A204.1 (cell line): ENCODE measurements around the gene PRICKLE2.

Experiments used
- FAIRE-seq: peaks from 2 replicates; lab custom pipeline; 2012; peaks lifted over from hg19 to GRCh38; lab: Jason Lieb, UNC

The PRICKLE2 gene

DNA sequence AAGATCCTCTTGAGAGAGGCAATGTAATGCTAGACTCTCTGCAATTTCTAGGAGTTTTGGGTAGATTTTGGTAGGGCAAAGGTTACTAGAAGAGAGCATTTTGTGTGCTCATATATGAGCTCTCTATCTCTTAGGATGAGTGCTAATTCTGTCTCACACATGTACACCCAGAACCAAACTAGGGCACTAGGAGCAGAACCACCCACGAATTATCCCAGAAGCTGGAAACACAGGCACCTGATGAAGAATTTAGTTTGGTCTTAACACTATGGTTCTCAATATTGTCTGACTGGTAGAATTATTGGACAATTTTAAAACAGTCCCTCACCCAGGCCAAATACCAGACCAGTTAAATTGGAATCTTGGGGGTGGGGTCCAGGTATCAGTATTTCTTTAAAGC is 94.8 kb downstream of the PRICKLE2 start:
- no peak for FAIRE-seq

DNA sequence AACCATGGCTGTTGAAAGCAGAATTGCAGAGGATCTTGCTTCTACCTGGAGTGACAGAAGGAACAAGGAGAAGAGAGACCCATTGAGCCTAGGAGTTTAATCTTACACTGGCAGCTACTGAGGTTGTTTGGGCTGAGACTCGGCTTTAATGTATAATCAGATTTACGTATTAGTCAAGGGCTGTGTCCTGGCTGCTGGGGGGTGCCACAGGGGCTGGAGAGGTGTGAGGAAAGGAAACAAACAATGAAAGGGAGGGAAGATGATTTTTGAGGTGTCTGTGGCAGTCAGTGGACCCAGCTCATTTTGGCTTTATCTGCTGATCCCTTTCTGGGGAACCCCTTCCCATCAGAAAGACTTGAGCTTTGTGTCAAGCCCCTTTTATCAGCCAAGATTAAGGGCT is 95.7 kb downstream of the PRICKLE2 start:
- FAIRE-seq, result no peak

- no peak for FAIRE-seq
These were observed 96.2 kb downstream of the PRICKLE2 start for GRCh38 chr3:64129106-64129505.

GRCh38 chr3:64125561-64125960 is 99.7 kb downstream of the PRICKLE2 start:
- no peak for FAIRE-seq

DNA sequence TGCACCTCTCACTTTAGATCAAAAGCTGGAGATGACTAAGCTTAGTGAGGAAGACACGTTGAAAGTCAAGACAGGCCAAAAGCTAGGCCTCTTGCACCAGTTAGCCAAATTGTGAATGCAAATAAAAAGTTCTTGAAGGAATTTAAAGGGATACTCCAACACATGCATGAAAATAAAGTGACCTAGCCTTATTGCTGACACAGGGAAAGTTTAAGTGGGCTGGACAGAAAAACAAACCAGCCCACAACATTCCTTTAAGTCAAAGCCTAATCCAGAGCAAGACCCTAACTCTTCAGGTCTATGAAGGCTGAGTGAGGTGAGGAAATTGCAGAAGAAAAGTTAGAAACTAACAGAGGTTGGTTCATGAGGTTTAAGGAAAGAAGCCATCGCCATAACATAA is 101.3 kb downstream of the PRICKLE2 start:
- no peak for FAIRE-seq

- no peak for FAIRE-seq
These were observed 102.8 kb downstream of the PRICKLE2 start for GRCh38 chr3:64122476-64122875.

DNA sequence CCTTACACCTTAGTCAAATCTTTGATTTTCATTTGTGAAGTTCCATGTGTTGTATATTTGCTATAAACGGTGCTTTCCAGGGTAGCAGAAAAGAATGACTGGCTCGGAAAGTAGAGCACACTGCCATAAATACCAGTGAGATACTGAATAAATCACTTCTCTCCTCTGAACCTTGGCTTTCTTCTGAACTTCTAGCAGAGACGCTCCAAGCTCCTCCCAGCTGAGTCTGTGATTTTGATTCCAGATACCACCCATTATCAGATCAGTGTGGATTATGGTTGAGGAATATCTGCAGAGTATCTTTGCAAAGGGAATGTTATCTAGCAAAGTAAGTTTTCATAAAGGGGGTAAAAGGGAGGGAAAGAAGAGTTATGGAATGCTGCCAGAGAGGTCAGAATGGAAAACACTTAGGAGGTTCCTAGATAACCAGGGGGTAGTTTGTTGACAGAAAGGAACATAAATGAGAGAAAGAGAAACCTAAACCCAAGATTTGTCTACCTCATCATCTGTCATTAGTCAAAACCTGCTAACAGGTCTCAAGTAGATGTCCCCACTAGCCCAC is 103.4 kb downstream of the PRICKLE2 start:
- no peak for FAIRE-seq

DNA sequence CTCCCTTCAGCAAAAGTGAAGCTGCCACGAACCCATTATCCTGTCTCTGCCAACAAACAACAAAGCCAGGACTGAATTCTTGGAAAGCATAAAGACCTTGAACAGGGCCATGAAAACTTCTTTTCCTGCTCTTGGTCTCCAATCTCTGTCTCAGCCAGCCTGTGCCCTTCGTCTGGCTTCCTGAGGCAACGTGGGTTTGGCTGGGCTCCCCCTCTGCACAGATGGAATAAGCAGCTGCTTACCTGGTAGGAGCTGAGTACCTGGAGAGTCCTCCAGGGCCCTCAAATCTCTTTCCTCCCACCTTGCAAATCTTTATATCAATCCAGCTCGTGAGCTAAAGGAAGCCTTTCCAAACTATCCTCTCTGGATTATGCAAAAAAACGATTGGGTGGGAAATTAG is 104.4 kb downstream of the PRICKLE2 start:
- FAIRE-seq, result no peak

DNA sequence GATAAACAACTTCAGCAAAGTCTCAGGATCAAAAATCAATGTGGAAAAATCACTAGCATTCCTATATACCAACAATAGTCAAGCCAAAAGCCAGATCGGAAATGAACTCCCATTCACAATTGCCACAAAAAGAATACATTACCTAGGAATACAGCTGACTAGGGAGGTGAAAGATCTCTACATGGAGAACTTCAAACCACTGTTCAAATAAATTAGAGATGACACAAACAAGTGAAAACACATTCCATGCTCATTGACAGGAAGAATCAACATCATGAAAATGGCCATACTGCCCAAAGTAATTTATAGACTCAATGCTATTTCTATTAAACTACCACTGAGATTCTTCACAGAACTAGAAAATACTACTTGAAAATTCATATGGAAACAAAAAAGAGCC is 107.8 kb downstream of the PRICKLE2 start:
- no peak for FAIRE-seq

- FAIRE-seq, result no peak
These were observed 110.6 kb downstream of the PRICKLE2 start for GRCh38 chr3:64114651-64115050.

- FAIRE-seq, result no peak
These were observed 113.4 kb downstream of the PRICKLE2 start for GRCh38 chr3:64111872-64112271.

GRCh38 chr3:64111083-64111482 is 114.2 kb downstream of the PRICKLE2 start:
- no peak for FAIRE-seq

- no peak for FAIRE-seq
These were observed 115.2 kb downstream of the PRICKLE2 start for GRCh38 chr3:64110071-64110470.

DNA sequence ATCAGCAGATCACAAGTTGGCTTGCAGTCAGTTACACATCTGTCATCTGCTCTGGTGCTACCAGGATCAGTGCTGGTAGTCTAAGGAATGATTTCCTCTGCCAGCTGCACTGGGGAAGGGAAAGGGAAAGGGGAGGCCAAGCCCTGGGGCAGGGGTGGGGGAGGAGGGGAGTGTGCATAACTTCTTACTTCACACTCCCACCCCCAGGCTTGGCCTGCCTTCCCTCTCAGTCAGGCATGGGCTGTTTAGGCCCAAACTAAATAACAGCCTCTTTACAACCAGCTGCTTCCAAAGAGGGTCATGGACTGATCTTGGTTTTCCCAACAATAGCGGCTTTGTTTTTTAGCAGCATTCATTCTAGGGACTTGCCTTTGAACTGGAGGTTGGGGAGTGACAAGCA is 115.8 kb downstream of the PRICKLE2 start:
- FAIRE-seq, result no peak

GRCh38 chr3:64108784-64109317 is 116.4 kb downstream of the PRICKLE2 start:
- no peak for FAIRE-seq

DNA sequence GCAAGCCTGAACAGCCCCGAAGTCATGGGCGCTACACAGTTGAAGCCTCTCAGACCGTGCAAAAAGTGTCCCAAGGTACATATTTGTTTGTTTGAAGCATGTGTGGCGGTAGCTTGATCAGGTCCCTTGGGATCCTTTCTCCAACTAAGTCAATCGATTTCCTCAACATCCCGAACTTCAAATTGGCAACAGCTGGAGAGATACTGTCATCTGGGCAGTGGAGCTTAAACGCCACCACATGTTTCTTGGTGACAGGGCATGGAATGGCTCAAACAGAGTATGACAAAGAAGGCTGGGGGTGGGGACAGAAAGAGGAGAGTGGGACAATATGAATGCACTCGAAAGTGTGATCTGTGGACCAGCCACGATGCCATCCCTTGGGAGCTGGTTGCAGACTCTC is 117.0 kb downstream of the PRICKLE2 start:
- no peak for FAIRE-seq

DNA sequence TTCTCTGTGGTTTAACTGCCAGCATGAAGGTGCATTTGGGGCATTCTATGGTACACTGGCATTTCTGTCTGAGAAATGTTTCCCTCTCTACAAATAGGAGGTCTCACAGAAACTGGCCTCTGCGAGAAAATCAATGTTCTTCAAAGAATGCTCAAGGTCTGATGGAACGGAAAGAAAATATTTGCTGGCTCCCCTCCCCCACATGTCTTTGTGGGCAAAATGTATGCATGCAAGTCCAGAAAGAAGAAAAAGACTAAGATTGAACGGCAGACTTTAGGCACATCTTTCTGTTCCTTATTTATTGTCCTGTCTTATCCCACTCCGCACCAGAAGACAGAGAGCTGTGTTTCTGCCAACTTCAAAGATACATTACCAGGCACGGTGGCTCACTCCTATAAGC is 118.1 kb downstream of the PRICKLE2 start:
- no peak for FAIRE-seq

DNA sequence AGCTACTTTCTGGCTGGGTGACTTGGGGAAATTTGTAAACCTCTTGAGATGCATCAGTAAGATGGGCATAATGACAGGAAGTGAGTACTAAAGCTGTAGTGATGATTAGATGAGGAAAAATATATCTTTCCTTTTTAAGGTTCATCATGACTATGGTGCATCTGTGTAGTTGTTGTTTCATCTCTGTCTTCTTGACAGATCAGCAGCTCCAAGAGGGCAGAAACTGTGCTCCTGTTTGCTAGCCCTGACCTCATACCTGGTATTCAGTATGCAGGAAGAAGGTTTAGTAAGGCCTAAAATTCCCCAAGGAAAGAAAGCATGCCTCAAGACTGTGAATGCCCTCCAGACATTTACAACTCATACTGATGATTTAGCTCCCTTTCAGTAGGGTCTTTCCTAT is 119.5 kb downstream of the PRICKLE2 start:
- no peak for FAIRE-seq

DNA sequence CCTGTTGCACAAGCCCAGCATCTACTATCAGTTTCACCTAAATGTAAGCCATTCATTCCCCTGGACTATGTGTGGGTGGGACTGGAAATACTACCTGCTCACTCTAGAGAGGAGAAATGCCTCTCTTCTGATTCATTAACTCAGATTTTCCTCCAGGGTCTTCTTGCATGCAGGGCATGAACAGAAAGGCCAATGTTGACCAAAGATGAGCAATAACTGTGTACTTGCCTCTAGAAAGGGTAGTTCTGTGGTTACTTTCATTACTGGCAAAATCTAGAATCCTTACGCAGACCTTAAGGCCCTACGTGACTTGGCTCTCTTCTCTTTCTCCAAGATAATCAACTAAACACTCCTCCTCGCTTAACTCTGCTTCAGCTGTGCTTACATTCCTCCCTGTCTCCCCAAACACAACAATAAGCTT is 120.6 kb downstream of the PRICKLE2 start:
- no peak for FAIRE-seq

DNA sequence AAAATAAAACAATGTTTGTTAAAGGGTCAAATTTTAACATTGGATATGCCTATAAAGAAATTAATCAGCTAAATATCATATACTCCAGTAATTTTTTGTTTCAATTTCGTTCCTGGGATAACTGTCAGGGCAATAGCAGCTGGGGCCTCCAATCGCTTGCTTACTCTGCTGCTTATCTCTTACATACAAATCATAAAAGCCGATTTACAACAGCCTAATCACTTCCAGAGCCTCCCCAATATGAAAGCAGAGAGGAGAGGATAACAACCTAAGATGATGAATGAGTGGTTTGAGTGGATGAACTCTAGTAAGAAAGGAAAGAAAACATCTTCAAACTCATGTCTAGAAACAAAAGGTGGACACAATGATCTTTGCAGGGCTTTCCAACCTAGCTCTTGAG is 121.3 kb downstream of the PRICKLE2 start:
- no peak for FAIRE-seq

GRCh38 chr3:64103131-64103530 is 122.1 kb downstream of the PRICKLE2 start:
- no peak for FAIRE-seq

DNA sequence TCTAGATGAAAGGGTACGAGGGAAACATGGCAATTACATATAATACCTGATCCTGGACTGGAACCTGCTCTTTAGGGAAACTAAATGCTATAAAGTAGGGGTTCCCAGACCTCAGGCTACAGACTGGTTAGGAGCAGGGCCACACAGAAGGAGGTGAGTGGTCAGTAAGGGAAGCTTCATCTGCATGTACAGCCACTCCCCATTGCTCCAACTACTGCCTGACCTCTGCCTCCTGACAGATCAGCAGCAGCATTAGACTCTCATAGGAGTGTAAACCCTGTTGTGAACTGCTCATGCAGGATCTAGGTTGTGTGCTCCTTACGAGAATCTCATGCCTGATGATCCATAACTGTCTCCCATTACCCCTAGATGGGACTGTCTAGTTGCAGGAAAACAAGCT is 123.1 kb downstream of the PRICKLE2 start:
- no peak for FAIRE-seq

GRCh38 chr3:64099316-64099715 is 126.0 kb downstream of the PRICKLE2 start:
- FAIRE-seq, result no peak

DNA sequence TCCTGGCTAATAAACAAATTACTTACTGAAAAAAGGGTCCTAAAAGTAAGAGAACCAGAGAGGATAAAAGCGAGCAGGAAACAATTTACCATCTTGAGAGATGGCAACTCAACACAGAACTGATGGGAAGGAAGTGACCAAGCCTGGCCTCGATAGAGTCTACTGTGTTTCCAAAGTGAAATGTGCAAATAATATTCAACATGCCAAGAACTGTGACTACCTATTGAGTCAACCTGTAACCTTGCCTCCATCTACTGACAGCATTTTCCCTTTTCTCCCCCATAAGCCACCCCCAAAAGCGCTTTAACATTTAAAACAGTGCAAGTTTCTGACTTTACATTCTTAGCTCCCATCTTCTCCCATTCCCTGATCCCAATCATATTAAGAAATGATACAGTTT is 126.6 kb downstream of the PRICKLE2 start:
- FAIRE-seq, result no peak

DNA sequence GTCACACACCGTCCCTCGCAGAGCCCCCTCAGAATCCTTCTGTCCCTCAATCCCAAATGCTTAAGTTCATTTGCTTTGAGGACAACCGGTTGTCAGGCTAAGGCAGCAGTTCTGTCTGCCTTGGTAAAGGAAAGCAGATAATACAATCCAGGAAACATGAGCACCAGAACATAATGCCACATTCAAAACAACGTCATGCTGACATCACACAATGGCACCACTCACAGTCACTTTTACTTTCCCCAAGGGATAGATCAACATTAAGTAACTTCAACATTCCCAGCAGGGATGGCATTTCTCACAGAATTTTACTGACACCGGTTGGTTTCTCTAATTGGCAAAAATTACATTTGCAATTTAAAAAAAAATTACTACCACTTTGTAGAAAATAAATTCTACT is 127.3 kb downstream of the PRICKLE2 start:
- no peak for FAIRE-seq
